Endometrial microvascular endothelial cells (primary cell): Measurements from ENCODE around the gene PRKX. TPM values are rescaled to one million over a fixed set of nuclear protein-coding genes. Genes with fewer than 3 reads are reported as not detected.
"Not testable (repeated sequence)": the region's sequence is repeated elsewhere in the genome, so short reads cannot be mapped to it uniquely, and the experiment has no call there.

Experiments used
- in situ Hi-C: cut with HindIII; loops from 2 replicates; pipeline ENCODE4 v1.10.0; 2017; ENCODE audit warnings: low sequenced_read_pairs, low pct_unique_long_range_greater_than_20kb; ENCODE audit errors: inconsistent ontology term
- total RNA-seq: library from RNA; depleted of rRNA; stranded (reverse); fragments of >200 nt; gene quantifications from one replicate; pipeline ENCODE4 v1.2.3, GENCODE V29; 2015; ENCODE audit errors: inconsistent ontology term

Gene PRKX
- total RNA-seq, 1 donor from 2014 or later = 26.7 TPM

- in situ Hi-C loops = no loop called here
Measured at GRCh38 chrX:3666975-3667374, 46.5 kb downstream of the PRKX start.

DNA sequence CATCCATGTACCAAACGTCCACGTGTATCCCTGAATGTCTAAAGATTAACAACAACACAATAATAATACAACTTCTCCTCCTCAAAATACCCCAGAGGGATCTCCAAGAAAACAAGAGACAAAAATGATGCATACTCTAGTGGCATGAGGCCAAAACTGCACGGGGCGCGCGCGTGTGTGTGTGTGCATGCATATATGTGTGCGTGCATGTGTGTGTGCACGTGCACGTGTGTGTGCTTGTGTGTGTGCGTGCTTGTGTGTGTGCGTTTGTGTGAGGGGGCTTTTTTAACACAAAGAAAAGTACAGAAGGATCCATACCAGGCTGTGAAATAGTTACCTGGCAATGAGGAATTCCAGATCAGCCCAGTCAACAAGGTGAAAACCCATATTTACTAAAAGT is 48.5 kb downstream of the PRKX start:
- in situ Hi-C loops = no loop called here

DNA sequence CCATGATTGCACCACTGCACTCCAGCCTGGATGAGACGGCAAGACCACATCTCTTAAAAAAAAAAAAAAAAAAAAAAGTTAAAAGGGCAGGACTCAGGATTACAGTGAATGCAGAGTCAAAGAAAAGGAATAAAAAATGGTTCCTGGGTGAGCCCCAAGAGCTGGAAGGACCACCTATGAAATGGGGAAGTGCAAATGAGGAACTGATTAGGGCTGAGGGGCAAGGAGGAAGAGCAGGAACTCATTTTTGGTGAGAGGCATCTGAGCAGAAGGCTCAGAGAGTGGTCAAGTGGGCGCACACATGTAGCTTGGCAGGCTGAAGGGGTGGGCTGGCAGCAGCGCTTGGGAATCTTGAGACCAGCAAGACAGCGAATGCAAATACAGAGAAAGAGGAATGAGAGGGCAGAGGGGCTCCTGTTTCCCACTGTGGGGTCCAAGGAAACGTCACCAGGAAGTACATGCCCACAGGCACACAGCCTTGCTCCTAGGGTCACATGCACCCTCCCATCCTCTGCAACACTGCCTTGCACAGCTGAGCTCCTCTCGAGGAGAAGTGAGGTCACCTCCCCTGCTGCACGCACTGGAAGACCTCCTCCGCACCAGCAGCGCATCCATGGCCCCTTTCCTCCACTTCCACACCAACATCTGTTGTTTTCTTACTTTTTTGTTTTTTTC is 49.7 kb downstream of the PRKX start:
- in situ Hi-C loops = not testable (repeated sequence)

DNA sequence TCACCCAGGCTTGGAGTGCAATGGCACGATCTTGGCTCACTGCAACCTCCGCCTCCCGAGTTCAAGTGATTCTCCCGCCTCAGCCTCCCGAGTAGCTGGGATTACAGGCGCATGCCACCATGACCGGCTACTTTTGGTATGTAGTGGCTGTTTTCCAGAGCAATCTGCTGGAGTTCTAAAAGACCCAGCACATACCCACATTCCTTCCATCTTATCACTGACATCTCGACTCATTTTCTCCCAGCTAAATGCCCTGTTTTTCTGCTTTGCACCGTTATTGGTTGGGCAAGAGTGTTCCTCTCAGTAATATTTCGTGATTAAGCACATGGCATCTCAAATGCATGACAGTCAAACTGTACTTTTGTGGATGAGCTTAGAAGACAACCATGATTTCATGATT is 53.7 kb downstream of the PRKX start:
- in situ Hi-C loops = no loop called here

GRCh38 chrX:3655181-3655580 is 58.3 kb downstream of the PRKX start:
- in situ Hi-C loops = no loop called here

DNA sequence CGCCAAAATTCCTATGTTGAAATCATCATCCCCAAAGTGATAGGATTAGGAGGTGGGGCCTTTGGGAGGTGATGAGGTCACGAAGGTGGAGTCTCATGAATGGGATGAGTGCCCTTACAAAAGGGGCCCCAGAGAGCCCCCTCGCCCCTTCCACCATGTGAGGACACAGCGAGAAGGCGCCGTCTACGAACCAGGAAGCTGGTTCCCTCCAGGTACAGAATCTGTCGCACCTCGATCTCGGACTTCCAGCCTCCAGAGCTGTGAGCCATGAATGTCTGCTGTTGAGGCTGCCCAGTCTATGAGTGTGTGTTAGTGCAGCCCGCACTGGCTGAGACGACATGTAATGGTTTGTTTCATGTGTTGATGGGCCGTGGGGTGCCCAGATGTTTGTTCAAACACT is 60.3 kb downstream of the PRKX start:
- in situ Hi-C loops = no loop called here

DNA sequence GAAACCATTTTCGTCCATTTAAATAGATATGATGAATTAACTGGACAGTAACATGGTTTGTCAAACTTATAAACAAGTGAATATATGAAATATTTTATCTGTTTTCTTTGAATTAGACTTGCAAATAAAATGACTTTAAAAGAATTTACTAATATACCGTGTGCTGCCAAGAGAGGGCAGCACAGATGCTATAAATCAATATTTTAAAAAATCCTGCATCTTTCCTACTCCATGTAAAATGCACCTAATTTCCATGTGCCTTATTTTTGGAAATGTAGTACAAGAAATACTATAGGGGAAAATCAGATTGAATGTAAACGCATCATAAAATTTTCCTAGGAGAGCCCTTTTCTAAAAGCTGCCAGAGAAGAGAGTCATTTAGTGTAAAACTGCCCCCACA is 62.2 kb downstream of the PRKX start:
- in situ Hi-C loops = no loop called here

DNA sequence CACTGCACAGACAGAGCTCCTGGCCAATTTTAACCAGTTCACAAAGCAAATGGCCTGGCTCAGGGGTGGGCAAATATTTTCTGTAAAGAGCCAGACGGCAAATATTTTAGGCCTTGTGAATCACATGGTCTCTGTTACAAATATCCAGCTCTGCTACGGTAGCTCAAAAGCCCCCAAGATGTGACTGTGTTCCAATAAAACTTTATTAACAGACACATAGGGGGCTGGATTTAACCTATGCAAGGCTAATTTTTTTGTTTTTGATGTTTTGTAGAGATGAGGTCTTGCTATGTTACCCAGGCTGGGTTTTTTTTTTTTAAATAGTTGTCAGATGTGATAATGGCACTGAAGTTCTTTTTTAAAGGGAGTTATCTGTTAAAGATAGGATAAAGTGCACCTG is 65.4 kb downstream of the PRKX start:
- in situ Hi-C loops = no loop called here

- in situ Hi-C loops = not testable (repeated sequence)
Measured at GRCh38 chrX:3639858-3640631, 73.4 kb downstream of the PRKX start.

DNA sequence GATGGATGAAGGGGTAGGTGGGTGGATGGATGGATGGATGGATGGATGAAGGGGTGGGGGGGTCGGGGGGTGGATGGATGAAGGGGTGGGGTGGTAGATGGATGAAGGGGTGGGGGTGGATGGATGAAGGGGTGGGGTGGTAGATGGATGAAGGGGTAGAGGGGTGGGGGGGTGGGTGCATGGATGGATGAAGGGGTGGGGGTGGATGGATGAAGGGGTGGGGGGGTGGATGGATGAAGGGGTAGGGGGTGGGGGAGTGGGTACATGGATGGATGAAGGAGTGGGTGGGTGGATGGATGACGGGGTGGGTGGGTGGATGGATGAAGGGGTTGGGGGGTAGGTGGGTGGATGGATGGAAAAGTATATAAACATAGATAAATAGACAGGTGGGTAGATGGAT is 74.2 kb downstream of the PRKX start:
- in situ Hi-C loops = no loop called here

DNA sequence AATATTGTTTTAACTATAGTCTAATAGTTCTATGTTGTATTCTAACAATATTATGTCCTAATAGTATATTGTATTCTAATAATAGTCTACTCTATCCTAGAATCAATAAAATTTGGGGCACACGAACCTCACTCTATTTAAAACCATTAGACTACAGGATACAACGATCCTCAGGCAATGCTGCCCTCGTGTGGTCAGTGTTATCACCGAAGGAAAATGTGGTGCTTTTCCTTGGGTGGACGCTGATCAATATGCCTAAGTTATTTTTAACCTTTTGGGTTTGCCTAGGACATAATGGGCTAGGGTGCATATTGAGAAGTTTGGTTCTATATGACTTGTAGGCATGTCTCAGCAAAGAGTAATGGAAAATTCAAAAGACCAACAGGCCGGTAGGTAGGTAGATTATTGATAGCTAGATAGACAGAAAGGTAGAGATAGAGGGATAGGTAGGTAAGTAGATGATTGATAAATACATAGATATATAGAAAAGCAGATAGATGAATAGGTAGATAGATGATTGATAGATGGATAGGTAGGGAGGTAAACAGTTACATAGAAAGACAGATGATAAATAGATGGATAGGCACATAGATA is 75.1 kb downstream of the PRKX start:
- in situ Hi-C loops = no loop called here

GRCh38 chrX:3636803-3637202 is 76.6 kb downstream of the PRKX start:
- in situ Hi-C loops = no loop called here

- in situ Hi-C loops = no loop called here
Measured at GRCh38 chrX:3631196-3631595, 82.3 kb downstream of the PRKX start.

GRCh38 chrX:3627594-3627993 is 85.9 kb downstream of the PRKX start:
- in situ Hi-C loops = no loop called here

DNA sequence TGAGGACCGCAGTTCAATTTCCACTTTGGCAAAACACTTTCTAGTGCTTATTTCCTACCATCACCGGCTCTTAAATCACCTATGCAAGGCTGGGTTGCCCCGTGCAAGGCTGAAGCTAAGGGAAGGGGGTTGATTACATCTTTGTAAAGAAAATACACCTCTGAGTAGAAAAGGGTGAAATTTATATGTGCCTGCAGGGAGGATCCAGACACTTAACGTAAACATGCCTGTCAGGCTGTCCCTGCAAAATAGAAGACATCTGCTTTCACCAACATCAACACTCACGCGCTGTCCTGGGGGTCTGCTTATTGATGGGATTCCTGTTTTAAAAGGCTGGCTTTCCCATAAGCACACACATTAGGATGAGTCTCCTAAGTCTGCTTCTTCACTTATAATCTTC is 92.0 kb downstream of the PRKX start:
- in situ Hi-C loops = no loop called here

DNA sequence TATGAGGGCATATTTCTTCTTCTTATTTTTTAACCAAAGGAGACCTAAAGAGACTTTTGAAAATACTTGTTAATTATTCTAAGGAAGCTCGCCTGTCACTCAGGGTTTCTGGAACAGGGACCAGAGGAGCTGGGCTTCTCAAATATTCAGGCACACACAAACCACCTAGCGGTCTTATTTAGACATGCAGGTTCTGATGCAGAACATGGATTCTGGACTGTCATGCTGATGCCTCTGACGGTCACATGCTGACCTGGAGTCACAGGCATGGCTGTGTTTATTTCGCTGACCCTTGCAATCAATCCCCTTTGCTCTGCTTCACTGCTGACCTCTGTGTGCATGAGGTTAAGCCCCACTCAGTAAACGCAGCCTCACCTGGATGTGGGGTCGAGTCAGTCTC is 101.7 kb downstream of the PRKX start:
- in situ Hi-C loops = not testable (repeated sequence)

DNA sequence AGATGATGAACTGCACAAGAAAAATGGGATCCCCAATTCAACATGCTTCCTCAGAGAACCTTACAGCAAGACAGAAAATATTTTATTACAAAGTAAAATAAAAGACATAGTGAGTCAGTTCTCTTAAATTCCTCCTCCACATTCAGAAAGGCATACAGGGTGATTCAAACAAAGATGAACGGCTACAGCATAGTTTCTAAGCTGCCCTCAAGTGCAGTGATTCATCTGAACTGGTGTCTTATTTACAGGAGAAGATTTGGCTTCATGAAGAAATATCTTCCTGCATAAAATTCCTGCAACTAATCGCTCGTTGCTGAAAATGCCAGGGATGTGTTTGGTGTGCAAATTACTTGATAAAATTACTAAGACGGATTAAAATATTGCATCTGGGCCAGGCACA is 103.6 kb downstream of the PRKX start:
- in situ Hi-C loops = no loop called here

GRCh38 chrX:3603026-3603661 is 110.3 kb downstream of the PRKX start:
- in situ Hi-C loops = no loop called here

GRCh38 chrX:3599802-3600430 is 113.5 kb downstream of the PRKX start:
- in situ Hi-C loops = no loop called here
